ENCODE data around the gene OR2T2. TPM values are rescaled to one million over a fixed set of nuclear protein-coding genes. Genes with fewer than 3 reads are reported as not detected.
"Not testable (repeated sequence)": the region's sequence is repeated elsewhere in the genome, so short reads cannot be mapped to it uniquely, and the experiment has no call there.

OR2T2 gene
- total RNA-seq, 4 donors from 2014 or later, result not detected

- H3K4me1 ChIP-seq, result no peaks in the 10 kb centered on the region
- TF ChIP-seq POLR2A (IDR thresholded peaks at IDR 0.05) (no peak), CTCF (IDR thresholded peaks at IDR 0.05) (no peak)
- no peaks in the 10 kb centered on the region for H3K27me3 ChIP-seq
- no peak overlapping the region for H3K4me3 ChIP-seq
- no peak for DNase-seq
- H3K36me3 ChIP-seq, result no peaks in the 10 kb centered on the region
- WGBS, 2 donors, result 79 to 82% methylated on average over 4 of the region's 4 CpGs
- intact Hi-C loops (cut with DNase I), result no loop called here
- H3K9me3 ChIP-seq, result no peaks in the 10 kb centered on the region
- H3K27ac ChIP-seq, result no peak overlapping the region
These were observed 25.7 kb downstream of the OR2T2 start for GRCh38 chr1:248471154-248471553.

GRCh38 chr1:248472111-248472510 is 26.7 kb downstream of the OR2T2 start:
- 52 to 55% methylated on average over 2 of the region's 2 CpGs for WGBS, 2 donors
- H3K36me3 ChIP-seq; intact Hi-C loops (cut with DNase I); H3K4me3 ChIP-seq; H3K27me3 ChIP-seq; H3K4me1 ChIP-seq; H3K9me3 ChIP-seq; DNase-seq; H3K27ac ChIP-seq: not testable (repeated sequence)

DNA sequence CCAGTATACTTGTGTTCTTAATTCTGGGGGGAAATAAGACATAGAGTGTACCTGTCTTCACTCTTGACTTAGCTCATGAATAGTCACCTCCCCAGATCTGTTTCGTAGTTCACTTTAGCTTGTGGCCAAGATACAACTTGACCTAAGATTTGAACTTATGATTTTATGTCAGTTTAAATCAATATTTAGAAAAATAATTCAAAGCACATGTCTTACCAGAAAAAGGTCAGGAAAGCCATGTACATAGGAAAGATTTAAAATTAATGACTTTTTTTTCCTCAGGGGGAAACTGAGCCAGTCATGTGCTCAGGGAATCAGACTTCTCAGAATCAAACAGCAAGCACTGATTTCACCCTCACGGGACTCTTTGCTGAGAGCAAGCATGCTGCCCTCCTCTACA is 27.6 kb downstream of the OR2T2 start, which contains the start of gene OR2T3:
OR2T3 (plus strand) TSS at position 301 of the 400 bp plus-strand sequence; CDS start at position 301, 0 bp downstream.
- WGBS, 2 donors, result 64 to 70% methylated on average over 1 to 2 of the region's 2 CpGs
- H3K4me1 ChIP-seq; H3K36me3 ChIP-seq; H3K27me3 ChIP-seq; H3K4me3 ChIP-seq; intact Hi-C loops (cut with DNase I); DNase-seq; H3K9me3 ChIP-seq; H3K27ac ChIP-seq: not testable (repeated sequence)

GRCh38 chr1:248475660-248476059 is 30.2 kb downstream of the OR2T2 start:
- DNase-seq, H3K36me3 ChIP-seq: not testable (repeated sequence)
- WGBS, 2 donors, result no CpG with 5 or more reads among the region's 1 CpG

DNA sequence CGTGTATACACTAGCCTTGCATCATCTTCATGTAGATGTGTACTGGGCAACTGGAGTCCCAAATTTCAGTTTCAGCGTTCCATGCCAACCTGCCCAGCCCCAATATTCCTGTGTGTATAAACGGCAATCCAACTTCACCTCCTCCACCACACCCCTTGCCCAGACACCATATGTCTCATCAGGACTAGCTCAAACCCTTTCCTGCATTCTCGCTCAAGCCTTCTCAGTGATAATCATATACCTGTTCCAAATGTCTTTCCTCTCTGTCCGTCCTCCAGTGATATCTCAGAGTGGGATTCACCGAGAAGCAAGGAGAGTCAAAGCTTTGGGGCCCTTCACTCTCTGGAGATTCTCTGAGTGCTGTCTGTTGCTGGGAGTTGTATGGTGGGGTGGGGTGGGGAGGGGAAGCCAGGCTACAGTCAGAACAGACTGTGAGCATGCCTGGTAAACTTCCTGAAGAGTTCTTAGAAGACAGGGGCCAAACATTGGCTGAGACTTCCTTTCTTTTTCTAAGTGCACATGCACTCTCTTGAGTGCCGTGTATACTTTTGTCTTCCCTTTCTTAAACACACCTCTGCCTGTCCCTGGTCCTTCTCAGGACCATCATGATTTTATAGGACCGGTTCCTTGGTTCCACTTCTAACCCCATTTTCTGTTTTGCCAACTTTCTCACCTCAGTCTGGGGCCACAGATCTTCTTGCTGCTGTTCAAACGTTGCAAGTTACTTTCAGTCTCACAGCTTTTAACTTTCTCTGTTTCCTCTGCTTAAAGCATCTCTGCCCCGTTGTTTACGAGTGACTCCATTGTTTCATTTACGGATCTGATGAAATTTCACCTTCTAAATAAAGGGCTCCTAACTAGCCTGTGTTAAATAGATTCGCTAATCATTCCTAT is 36.5 kb downstream of the OR2T2 start:
- H3K4me3 ChIP-seq; H3K36me3 ChIP-seq; H3K9me3 ChIP-seq; H3K27me3 ChIP-seq; intact Hi-C loops (cut with DNase I); H3K4me1 ChIP-seq; DNase-seq; H3K27ac ChIP-seq: not testable (repeated sequence)
- WGBS, 2 donors, result 53 to 57% methylated on average over 12 to 13 of the region's 13 CpGs

More at GRCh38 chr1:248475660-248476059, 30.2 kb downstream of the OR2T2 start:
- H3K27ac ChIP-seq; intact Hi-C loops (cut with DNase I); H3K4me3 ChIP-seq; H3K4me1 ChIP-seq; H3K9me3 ChIP-seq; H3K27me3 ChIP-seq: not testable (repeated sequence)

DNA sequence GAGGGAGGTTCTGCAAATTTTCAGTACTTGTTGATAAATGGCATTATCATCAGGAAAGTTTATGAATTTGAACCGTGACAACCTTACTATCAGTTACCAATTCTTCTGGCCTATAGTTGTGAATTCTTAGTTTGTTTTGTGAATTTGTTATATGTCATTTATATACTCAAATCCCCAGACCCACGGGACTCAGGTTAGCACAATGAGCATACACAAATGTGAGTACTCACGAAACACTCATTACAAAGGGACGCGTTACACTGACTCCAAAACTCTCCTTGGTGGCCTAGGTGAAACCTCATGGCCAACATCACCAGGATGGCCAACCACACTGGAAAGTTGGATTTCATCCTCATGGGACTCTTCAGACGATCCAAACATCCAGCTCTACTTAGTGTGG is 42.9 kb downstream of the OR2T2 start, which contains the start of gene OR2T5:
OR2T5 (plus strand) TSS at position 301 of the 400 bp plus-strand sequence; CDS start at position 301, 0 bp downstream.
- H3K4me3 ChIP-seq; intact Hi-C loops (cut with DNase I); H3K4me1 ChIP-seq; H3K27me3 ChIP-seq; H3K36me3 ChIP-seq; H3K27ac ChIP-seq; H3K9me3 ChIP-seq; DNase-seq: not testable (repeated sequence)
- WGBS, 2 donors, result no CpG with 5 or more reads among the region's 6 CpGs

DNA sequence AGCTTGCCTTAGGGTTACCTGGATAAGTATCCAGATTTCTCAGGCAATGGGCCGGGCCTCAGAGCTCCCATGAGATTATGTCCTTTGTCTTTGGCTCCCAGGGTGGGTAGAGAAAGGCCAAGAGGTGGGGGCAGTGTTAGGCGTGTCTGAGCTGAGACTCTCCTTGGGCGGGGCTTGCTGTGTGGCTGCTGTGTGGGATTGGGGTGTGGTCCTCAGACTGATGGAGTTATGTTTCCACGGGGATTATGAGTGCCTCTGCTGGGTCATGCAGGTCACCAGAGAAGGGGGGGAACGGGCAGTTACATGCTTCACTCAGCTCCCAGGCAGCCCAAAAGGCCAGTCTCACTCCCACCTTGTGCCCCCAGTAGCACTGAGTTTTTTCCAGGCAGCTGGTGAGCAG is 51.2 kb downstream of the OR2T2 start:
- DNase-seq; H3K27me3 ChIP-seq; H3K27ac ChIP-seq; intact Hi-C loops (cut with DNase I); H3K4me3 ChIP-seq; H3K36me3 ChIP-seq; H3K9me3 ChIP-seq; H3K4me1 ChIP-seq: not testable (repeated sequence)
- no CpG with 5 or more reads among the region's 5 CpGs for WGBS, 2 donors

GRCh38 chr1:248500305-248501035 is 55.0 kb downstream of the OR2T2 start:
- 71 to 83% methylated on average over 1 of the region's 2 CpGs for WGBS, 2 donors
- H3K9me3 ChIP-seq; H3K27ac ChIP-seq; intact Hi-C loops (cut with DNase I); H3K4me3 ChIP-seq; H3K27me3 ChIP-seq; H3K36me3 ChIP-seq; DNase-seq; H3K4me1 ChIP-seq: not testable (repeated sequence)

Other genes with a start within 250 kb of the OR2T2 start
- gene OR2M3, start 248.4 kb upstream of the OR2T2 start, total RNA-seq, result not detected
- not detected for gene OR2M4, start 214.2 kb upstream of the OR2T2 start, total RNA-seq
- not detected for gene OR2T33, start 167.7 kb upstream of the OR2T2 start, total RNA-seq
- not detected for gene OR2T12, start 142.2 kb upstream of the OR2T2 start, total RNA-seq
- gene OR2M7, start 121.1 kb upstream of the OR2T2 start, total RNA-seq, result not detected
- not detected for gene OR14C36, start 96.9 kb upstream of the OR2T2 start, total RNA-seq
- not detected for gene OR2T4, start 84.0 kb upstream of the OR2T2 start, total RNA-seq
- not detected for gene OR2T6, start 69.9 kb upstream of the OR2T2 start, total RNA-seq
- gene OR2T1, start 42.6 kb upstream of the OR2T2 start, total RNA-seq, result not detected
- gene OR2T3, start 27.7 kb downstream of the OR2T2 start, total RNA-seq, result not detected
- not detected for gene OR2T5, start 43.0 kb downstream of the OR2T2 start, total RNA-seq
- gene OR2G6, start 62.4 kb downstream of the OR2T2 start, total RNA-seq, result not detected
- not detected for gene OR2T29, start 117.1 kb downstream of the OR2T2 start, total RNA-seq
- gene OR2T34, start 129.1 kb downstream of the OR2T2 start, total RNA-seq, result not detected
- not detected for gene OR2T10, start 152.1 kb downstream of the OR2T2 start, total RNA-seq
- gene OR2T11, start 189.5 kb downstream of the OR2T2 start, total RNA-seq, result not detected
- gene OR2T35, start 199.6 kb downstream of the OR2T2 start, total RNA-seq, result not detected
- gene OR2T27, start 209.9 kb downstream of the OR2T2 start, total RNA-seq, result not detected

All from esophagus squamous epithelium (tissue), 5 donors.